Smooth muscle cell (in vitro differentiated cells): ENCODE data around the gene ZNF628. TPM values are rescaled to one million over a fixed set of nuclear protein-coding genes. Genes with fewer than 3 reads are reported as not detected.

ENCODE experiments used
- DNase-seq: peaks from one replicate; lab custom pipeline; 2025; ENCODE audit not compliant: unreplicated experiment; lab: John Stamatoyannopoulos, UW
- H2AFZ ChIP-seq: fragments of 200-600 bp; sonication (generic); 2 replicates; pipeline ENCODE4 v1.6.0; 2016; ENCODE audit warnings: antibody characterized with exemption, low read depth, mild to moderate bottlenecking
- H3F3A ChIP-seq: fragments of 200-600 bp; sonication (generic); 2 replicates; pipeline ENCODE4 v1.6.0; 2017; ENCODE audit warnings: antibody characterized with exemption, low read depth
- H3K27ac ChIP-seq: fragments of 200-600 bp; sonication (generic); 2 replicates; pipeline ENCODE4 v1.5.1; 2016; ENCODE audit warnings: low read depth, mild to moderate bottlenecking
- H3K27me3 ChIP-seq: fragments of 200-600 bp; sonication (generic); 2 replicates; pipeline ENCODE4 v1.6.1; 2016; ENCODE audit warnings: low read depth, mild to moderate bottlenecking
- H3K36me3 ChIP-seq: fragments of 200-600 bp; sonication (generic); 2 replicates; pipeline ENCODE4 v1.5.1; 2016; ENCODE audit warnings: low read depth
- H3K4me1 ChIP-seq: fragments of 200-600 bp; sonication (generic); 2 replicates; pipeline ENCODE4 v1.5.1; 2016; ENCODE audit warnings: low read depth
- H3K4me2 ChIP-seq: fragments of 200-600 bp; sonication (generic); 2 replicates; pipeline ENCODE4 v1.6.0; 2016; ENCODE audit warnings: mild to moderate bottlenecking
- H3K4me3 ChIP-seq: fragments of 200-600 bp; sonication (generic); 2 replicates; pipeline ENCODE4 v1.5.1; 2016; ENCODE audit warnings: mild to moderate bottlenecking
- H3K79me2 ChIP-seq: fragments of 200-600 bp; sonication (generic); 2 replicates; pipeline ENCODE4 v1.6.0; 2016; ENCODE audit warnings: low read depth, mild to moderate bottlenecking
- H3K9ac ChIP-seq: fragments of 200-600 bp; sonication (generic); 2 replicates; pipeline ENCODE4 v1.6.0; 2016; ENCODE audit warnings: low read depth
- H3K9me3 ChIP-seq: fragments of 200-600 bp; sonication (generic); replicated peaks from 2 replicates; pipeline ENCODE4 v1.5.1; 2016; ENCODE audit warnings: low read depth
- H4K20me1 ChIP-seq: fragments of 200-600 bp; sonication (generic); 2 replicates; pipeline ENCODE4 v1.6.0; 2016; ENCODE audit warnings: low read depth
- CTCF ChIP-seq: fragments of 200-600 bp; sonication (generic); IDR thresholded peaks from 2 replicates; pipeline ENCODE4 v1.5.1; 2017; ENCODE audit warnings: borderline replicate concordance, mild to moderate bottlenecking, antibody characterized with exemption; ENCODE audit not compliant: insufficient read depth, poor library complexity, severe bottlenecking
- WGBS: methylation state at CpG from one replicate; pipeline ENCODE4 v1.1.7; 2016; ENCODE audit warnings: low lambda C conversion rate; 5-methylcytosine and 5-hydroxymethylcytosine counted together
- polyA plus RNA-seq: library from polyadenylated mRNA; unstranded; fragments of >200 nt; fragmentation: Nextera tagmentation; extraction: Ambion mirVana; gene quantifications from 2 replicates; pipeline ENCODE4 v1.2.1, GENCODE V29; 2016
- total RNA-seq: library from RNA; depleted of rRNA; stranded (reverse); fragments of >200 nt; gene quantifications from 2 replicates; pipeline ENCODE4 v1.2.3, GENCODE V29; 2014

ZNF628 gene
- total and polyA plus RNA-seq, 2 experiments from 2014 or later = 1.3 to 2.6 TPM

GRCh38 chr19:55437410-55437809 lies 39.0 kb upstream of the ZNF628 start:
- no peak overlapping the region for H2AFZ ChIP-seq
- H3K4me3 ChIP-seq = no peak overlapping the region
- H3K36me3 ChIP-seq = no peaks in the 10 kb centered on the region
- H4K20me1 ChIP-seq = no peaks in the 10 kb centered on the region
- no peaks in the 10 kb centered on the region for H3K79me2 ChIP-seq
- no peak overlapping the region for H3K4me2 ChIP-seq
- WGBS = 3% methylated on average over 17 of the region's 17 CpGs
- H3K27ac ChIP-seq = no peak overlapping the region
- no peaks in the 10 kb centered on the region for H3K9me3 ChIP-seq
- no peaks in the 10 kb centered on the region for H3K4me1 ChIP-seq
- DNase-seq = peak; percentile 26
- no peak for TF ChIP-seq CTCF
- H3K27me3 ChIP-seq = peaks cover 45% of the 10 kb centered on the region
- no peak overlapping the region for H3K9ac ChIP-seq
- no peaks in the 10 kb centered on the region for H3F3A ChIP-seq

- no peak overlapping the region for H3K9ac ChIP-seq
- no peaks in the 10 kb centered on the region for H3K4me1 ChIP-seq
- H3K27ac ChIP-seq = no peak overlapping the region
- H3K9me3 ChIP-seq = no peaks in the 10 kb centered on the region
- no peak for TF ChIP-seq CTCF
- no peak overlapping the region for H3K4me3 ChIP-seq
- no peak overlapping the region for H2AFZ ChIP-seq
- peaks cover 60% of the 10 kb centered on the region for H3K27me3 ChIP-seq
- H4K20me1 ChIP-seq = no peaks in the 10 kb centered on the region
- WGBS = 62% methylated on average over 5 of the region's 5 CpGs
- H3F3A ChIP-seq = no peaks in the 10 kb centered on the region
- no peak for DNase-seq
- H3K36me3 ChIP-seq = no peaks in the 10 kb centered on the region
- H3K4me2 ChIP-seq = no peak overlapping the region
- H3K79me2 ChIP-seq = no peaks in the 10 kb centered on the region
Observed at GRCh38 chr19:55439052-55439451, 37.4 kb upstream of the ZNF628 start.

- no peaks in the 10 kb centered on the region for H3K36me3 ChIP-seq
- peaks cover 74% of the 10 kb centered on the region for H3K27me3 ChIP-seq
- no peak for TF ChIP-seq CTCF
- H3K9me3 ChIP-seq = no peaks in the 10 kb centered on the region
- no peaks in the 10 kb centered on the region for H3K79me2 ChIP-seq
- no peak for DNase-seq
- no peak overlapping the region for H2AFZ ChIP-seq
- no peak overlapping the region for H3K4me2 ChIP-seq
- WGBS = 17% methylated on average over 33 of the region's 39 CpGs
- no peak overlapping the region for H3K27ac ChIP-seq
- no peaks in the 10 kb centered on the region for H4K20me1 ChIP-seq
- H3K4me1 ChIP-seq = no peaks in the 10 kb centered on the region
- H3F3A ChIP-seq = no peaks in the 10 kb centered on the region
- no peak overlapping the region for H3K4me3 ChIP-seq
- H3K9ac ChIP-seq = no peak overlapping the region
Observed at GRCh38 chr19:55440411-55441105, 35.9 kb upstream of the ZNF628 start.

GRCh38 chr19:55441319-55441691 lies 35.1 kb upstream of the ZNF628 start:
- no peaks in the 10 kb centered on the region for H3F3A ChIP-seq
- no peak for TF ChIP-seq CTCF
- no peaks in the 10 kb centered on the region for H3K4me1 ChIP-seq
- 12% methylated on average over 20 of the region's 21 CpGs for WGBS
- no peaks in the 10 kb centered on the region for H3K36me3 ChIP-seq
- no peaks in the 10 kb centered on the region for H3K9me3 ChIP-seq
- H3K27ac ChIP-seq = no peak overlapping the region
- no peak overlapping the region for H3K4me2 ChIP-seq
- H3K79me2 ChIP-seq = no peaks in the 10 kb centered on the region
- no peak overlapping the region for H3K4me3 ChIP-seq
- H2AFZ ChIP-seq = no peak overlapping the region
- no peaks in the 10 kb centered on the region for H4K20me1 ChIP-seq
- no peak overlapping the region for H3K9ac ChIP-seq
- DNase-seq = no peak
- peaks cover 78% of the 10 kb centered on the region for H3K27me3 ChIP-seq
